HTR-8/SVneo (cell line): ENCODE data around the gene LRP6.
A peak's percentile ranks its signal among the peaks of the same experiment; 100 is the strongest.

Experiments
- DNase-seq: peaks from one replicate; pipeline ENCODE4 v3.0.0; 2011; ENCODE audit warnings: low spot score, mixed read lengths; ENCODE audit not compliant: insufficient read length
- FAIRE-seq: peaks from 2 replicates; lab custom pipeline; 2011; peaks lifted over from hg19 to GRCh38; lab: Jason Lieb, UNC

Gene LRP6

DNA sequence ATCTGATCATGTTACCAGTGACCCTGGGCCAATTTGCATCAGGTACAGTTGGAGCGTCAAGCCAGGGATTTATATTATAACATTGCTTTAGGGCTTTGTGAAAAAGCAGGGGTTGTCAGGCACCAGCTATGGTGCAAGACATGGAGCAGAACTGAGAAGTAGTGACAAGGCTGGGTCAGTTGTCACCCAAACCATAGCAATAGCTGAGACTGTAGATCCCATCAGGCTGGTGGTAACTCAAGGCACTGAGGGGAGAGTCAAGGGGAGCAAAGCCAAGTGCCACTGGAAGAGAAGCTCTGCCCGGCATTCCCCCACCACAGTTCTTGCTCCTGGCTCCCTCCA lies 179.2 kb downstream of the LRP6 start:
- no peak for FAIRE-seq
- no peak for DNase-seq

DNA sequence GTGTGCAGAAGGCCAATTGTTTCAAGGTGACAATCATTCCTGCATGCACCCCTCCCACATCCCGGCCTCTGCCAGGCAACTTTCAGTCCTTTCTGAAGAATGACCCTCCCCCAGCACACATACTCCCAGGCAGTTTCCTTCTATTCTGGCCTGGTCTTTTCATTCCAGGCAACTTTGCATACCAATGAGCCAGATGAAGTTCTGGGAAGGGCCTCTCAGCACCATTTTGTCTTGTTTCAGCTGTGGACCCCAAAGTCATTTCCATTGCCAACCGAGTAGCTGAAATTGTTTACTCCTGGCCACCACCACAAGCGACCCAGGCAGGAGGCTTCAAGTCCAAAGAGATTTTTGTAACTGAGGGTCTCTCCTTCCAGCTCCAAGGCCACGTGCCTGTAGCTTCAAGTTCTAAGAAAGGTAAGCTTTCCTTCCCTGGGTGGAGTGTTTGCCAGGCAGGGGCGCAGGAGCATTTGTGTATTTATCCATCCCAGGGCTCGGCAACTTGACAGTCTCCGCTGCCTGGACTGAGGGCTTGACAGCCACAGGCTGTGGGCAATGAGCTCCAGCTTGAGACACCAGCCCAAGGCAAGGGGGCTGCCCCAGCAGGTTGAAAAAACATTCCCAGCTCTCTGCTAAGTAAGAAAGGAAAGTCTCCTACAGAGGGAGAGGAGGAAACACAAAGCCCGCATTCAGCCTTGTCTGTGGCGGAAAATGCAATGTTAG lies 179.7 kb downstream of the LRP6 start:
- FAIRE-seq (no peak), DNase-seq (no peak)

DNA sequence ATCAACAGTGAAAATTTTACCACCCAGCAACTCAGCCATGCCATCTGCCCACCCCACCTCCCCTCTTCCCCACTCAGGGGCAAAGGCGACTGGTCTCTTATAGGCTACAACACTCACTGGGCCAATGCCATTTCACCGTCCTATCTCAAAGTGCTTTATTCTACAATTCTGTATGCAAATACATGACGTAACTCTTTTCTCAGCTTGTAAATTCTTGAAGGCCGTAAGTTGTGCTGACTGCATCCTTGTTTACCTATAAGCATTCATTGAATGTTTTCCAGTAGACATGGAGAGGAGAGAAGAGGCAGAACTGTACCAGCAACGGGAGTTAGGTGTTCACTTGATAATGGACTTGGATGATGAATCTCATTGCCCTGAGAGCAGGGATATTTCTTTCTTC lies 180.5 kb downstream of the LRP6 start:
- DNase-seq = no peak
- no peak for FAIRE-seq

DNA sequence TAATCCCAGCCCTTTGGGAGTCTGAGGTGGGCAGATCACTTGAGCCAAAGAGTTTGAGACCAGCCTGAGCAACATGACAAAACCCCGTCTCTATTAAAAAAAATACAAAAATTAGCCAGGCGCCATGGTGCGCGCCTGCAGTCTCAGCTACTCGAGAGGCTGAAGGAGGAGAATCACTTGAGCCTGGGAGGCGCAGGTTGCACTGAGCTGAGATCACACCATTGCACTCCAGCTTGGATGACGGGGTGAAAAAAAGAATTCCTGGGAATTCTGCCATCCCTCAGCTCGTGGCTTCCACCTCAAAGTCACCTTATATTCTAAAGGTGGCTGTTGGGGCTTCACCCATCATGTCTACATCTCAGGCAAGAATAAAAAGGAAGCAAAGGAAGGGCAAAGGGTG lies 183.2 kb downstream of the LRP6 start:
- DNase-seq = no peak
- no peak for FAIRE-seq

GRCh38 chr12:12081836-12082497 lies 184.9 kb downstream of the LRP6 start:
- peak; percentile 42 for DNase-seq

DNA sequence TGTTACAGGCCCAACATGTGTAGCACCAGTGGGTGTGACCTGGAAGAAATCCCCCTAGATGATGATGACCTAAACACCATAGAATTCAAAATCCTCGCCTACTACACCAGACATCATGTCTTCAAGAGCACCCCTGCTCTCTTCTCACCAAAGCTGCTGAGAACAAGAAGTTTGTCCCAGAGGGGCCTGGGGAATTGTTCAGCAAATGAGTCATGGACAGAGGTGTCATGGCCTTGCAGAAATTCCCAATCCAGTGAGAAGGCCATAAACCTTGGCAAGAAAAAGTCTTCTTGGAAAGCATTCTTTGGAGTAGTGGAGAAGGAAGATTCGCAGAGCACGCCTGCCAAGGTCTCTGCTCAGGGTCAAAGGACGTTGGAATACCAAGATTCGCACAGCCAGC lies 187.6 kb downstream of the LRP6 start:
- no peak for FAIRE-seq
- no peak for DNase-seq

More at GRCh38 chr12:12081836-12082497, 184.9 kb downstream of the LRP6 start:
- FAIRE-seq = no peak

- DNase-seq = no peak
- no peak for FAIRE-seq
Measured at GRCh38 chr12:12072064-12072760, 194.6 kb downstream of the LRP6 start.

DNA sequence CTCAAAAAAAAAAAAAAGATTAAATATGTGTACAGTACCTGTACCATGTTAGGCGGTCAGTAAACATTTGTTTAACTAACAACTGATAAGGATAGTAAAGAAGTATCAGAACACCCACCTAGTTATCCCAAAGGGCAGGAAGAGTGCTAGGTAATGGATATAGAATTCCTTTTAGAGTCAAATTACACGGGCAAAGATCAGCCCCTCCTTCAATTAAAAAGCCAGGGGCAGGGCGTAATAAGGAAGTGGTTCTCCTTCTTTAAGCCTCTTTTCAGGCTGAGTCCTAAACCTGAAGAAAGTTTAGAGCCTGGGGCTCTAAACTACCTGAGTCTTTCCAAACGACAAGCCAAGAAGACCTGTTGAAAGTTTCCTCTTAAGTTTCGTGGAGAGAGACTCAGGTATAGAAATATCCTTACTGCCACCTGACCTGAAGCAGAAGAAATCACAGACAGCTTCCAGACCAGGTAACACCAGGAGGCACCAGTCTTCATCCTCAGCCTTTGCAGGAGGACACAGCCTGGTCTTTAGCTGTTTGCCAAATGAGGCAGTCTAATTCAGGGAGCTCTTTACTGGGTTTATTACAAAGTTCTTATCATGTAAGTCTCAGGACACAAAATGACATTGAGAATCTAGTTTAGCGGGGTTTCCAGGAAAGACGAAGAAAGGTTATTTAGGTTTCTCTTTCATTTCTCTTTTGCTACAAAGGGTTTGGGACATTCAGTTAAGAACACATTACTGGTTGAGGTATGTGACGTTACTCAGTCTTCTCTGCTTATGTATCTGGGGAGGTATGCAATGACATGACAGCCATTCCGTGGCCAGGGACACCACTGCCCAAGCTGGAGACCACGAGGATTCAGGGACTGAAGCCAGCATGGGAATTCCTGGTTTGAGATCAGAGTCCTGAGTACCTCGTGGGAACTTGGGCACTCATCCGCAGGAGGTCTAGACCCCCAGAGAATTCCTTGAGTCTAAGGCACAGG lies 195.9 kb downstream of the LRP6 start, which contains the start of gene BCL2L14:
Gene BCL2L14 (plus strand): TSS at position 266 of the 983 bp plus-strand sequence. CDS start 8,367 bp downstream, outside the sequence.
- DNase-seq (no peak), FAIRE-seq (no peak)

DNA sequence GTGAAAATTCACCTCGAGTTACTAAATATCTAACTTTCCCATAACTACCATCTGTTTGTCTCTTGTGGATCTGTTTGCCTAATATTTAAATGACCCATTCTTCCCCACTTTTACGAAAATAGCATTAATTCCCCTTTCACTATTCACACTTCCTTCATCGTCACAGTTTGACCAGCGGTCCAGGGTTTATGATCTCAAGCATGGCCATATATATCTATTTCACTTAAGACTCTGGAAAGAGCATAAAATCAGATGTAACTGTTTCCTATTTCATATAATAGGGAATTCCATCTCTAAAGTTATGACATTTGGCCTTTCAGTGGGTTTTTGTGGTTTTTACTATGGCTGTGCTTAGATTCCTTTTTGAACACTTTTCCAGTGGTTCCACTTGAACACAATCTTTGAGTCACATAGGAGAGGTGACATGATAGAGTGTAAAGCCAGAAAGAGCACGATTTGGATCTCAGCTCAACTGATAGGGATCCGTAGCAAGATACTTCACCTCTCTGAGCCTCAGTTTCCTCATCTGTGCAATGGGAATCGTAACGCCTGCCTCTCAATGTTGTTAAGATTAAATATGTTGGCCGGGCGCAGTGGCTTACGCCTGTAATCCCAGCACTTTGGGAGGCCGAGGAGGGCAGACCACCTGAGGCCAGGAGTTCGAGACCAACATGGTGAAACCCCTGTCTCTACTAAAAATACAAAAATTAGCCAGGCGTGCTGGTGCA lies 196.9 kb downstream of the LRP6 start:
- no peak for DNase-seq
- FAIRE-seq = no peak

GRCh38 chr12:12068751-12069150 lies 198.1 kb downstream of the LRP6 start:
- FAIRE-seq (no peak), DNase-seq (no peak)
